GM12865 (cell line): ENCODE data around the gene ATP5F1A.
"Not testable (repeated sequence)": the region's sequence is repeated elsewhere in the genome, so short reads cannot be mapped to it uniquely, and the experiment has no call there.

ENCODE experiments used
- DNase-seq: peaks from one replicate; pipeline ENCODE4 v3.0.0; 2010; ENCODE audit warnings: low read depth
- H3K4me3 ChIP-seq: 2 replicates; pipeline ENCODE4 v1.5.1; 2011; ENCODE audit warnings: mild to moderate bottlenecking, low read depth, low read length, control low read depth
- TF ChIP-seq, protein P1 (sequence below): IDR thresholded peaks from 2 replicates; pipeline ENCODE4 v1.5.1; 2011; ENCODE audit warnings: low read length, control low read depth, low read depth, inconsistent platforms; ENCODE audit not compliant: insufficient read depth; ENCODE audit errors: missing control alignments

ATP5F1A gene

DNA sequence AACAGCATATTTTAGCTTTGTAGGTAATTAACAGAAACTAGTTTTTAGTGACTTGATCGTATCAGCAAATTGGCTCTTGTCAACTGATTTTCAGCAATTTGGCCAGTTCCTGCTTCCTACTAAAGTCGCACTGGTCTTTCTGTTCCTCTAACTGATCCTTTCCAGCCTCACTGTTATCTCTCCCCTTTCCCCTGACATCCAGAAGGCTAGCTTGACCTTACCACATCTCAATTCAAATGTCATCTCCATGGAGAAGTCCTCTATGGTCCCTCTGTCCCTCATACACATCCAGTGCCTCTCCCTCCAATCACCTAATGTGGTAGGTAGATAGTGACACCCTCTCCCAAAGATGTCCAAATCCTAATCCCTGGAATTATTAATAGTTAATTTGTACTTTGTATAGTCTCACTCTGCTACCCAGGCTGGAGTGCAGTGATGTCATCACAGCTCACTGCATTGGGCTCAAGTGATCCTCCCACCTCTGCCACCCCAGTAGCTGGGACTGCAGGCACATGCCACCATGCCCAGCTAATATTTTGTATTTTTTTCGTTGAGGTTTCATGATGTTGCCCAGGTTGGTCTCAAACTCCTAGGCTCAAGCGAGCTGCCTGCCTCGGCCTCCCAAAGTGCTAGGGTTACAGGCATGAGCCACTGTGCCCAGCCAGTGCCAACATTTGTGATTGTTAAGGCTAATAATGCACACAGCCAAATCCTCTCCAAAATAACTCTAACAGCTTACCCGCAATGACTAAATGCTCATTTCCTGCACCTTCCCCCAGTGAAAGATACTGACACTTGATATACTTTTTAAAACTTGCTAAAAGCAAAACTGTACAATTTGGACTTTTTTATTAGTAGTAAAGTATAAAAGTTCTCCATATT, 42.9 kb downstream of the ATP5F1A start:
- DNase-seq = no peak
- TF ChIP-seq, protein P1, sequence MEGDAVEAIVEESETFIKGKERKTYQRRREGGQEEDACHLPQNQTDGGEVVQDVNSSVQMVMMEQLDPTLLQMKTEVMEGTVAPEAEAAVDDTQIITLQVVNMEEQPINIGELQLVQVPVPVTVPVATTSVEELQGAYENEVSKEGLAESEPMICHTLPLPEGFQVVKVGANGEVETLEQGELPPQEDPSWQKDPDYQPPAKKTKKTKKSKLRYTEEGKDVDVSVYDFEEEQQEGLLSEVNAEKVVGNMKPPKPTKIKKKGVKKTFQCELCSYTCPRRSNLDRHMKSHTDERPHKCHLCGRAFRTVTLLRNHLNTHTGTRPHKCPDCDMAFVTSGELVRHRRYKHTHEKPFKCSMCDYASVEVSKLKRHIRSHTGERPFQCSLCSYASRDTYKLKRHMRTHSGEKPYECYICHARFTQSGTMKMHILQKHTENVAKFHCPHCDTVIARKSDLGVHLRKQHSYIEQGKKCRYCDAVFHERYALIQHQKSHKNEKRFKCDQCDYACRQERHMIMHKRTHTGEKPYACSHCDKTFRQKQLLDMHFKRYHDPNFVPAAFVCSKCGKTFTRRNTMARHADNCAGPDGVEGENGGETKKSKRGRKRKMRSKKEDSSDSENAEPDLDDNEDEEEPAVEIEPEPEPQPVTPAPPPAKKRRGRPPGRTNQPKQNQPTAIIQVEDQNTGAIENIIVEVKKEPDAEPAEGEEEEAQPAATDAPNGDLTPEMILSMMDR = no peak
- no peak overlapping the region for H3K4me3 ChIP-seq

DNA sequence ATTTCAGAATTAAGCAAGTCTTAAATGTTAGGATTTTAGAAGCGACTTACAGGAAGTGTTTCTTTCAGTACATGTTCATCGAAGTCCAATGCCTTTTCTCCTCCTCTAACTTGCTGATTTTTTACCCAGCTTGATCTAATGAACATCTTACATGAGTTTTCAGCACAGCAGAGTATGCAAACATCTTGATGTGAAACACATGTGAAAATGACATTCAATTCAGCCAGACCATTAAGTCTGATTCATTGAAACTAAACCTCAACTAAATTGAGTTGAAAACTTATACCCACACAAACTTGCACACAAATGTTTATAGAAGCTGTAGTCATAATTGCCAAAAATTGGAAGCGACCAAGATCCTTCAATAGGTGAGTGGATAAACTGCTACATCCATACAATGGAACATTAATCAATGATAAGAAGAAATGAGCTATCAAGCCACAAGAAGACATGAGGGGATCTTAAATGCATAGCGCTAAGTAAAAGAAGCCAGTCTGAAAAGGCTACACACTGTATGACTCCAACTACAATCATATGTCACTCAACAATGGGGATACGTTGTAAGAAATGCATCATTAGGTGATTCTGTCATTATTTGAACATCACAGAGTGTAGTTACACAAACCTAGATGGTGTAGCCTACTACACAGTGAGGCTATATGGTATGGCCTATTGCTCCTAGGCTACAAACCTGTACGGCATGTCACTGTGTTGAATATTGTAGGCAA, 44.6 kb downstream of the ATP5F1A start:
- DNase-seq = no peak
- TF ChIP-seq, protein P1 = no peak
- H3K4me3 ChIP-seq = no peak overlapping the region

DNA sequence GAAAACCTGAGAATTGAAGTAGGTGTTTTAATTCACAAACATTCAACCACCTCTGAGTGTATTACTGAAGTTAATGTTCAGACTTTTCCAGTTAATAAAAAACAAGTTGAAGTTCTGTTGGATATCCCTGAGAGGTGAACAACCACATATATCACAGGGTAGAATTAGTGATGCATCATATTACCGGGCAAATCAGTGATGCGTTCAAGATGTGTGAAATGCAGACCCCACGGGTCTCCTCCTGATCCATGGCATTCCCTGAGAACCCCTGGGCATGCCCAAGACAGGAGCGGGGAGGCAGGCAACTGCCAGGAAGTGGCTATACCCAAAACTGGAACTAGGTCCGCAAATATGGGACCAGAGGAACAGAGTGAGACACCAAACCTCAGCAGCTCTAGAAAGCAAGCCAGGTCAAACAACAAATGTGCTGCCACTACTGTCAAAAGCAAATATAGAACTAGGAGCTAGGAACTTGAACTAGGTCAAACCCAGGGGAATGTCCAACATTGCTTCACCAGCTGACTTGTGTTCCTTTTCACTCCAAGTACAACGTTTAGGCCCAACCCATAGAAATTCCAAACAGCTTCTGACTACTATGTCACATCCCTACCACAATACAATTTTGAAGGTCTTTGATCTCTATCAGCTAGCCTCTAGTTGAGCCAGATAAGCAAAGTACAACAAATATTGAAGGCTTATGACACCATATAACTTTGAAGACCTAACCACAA, 46.2 kb downstream of the ATP5F1A start:
- no peak overlapping the region for H3K4me3 ChIP-seq
- DNase-seq = no peak
- TF ChIP-seq, protein P1 = no peak

DNA sequence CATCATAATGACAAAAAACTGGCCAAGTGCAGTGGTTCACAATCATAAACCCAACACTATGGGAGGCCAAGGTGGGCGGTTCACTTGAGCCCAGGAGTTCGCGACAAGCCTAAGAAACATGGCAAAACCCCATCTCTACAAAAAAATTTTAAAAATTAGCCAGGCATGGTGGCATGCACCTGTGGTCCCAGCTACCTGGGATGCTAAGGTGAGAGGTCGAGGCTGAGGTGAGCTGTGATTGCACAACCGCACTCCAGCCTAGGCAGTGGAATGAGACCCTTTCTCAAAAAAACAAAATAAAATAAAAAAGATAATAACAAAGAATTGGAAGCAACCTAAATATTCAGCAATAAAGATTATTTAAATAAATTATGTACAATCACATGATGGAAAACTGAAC, 47.8 kb downstream of the ATP5F1A start:
- no peak for DNase-seq
- TF ChIP-seq, protein P1 = no peak
- no peak overlapping the region for H3K4me3 ChIP-seq

DNA sequence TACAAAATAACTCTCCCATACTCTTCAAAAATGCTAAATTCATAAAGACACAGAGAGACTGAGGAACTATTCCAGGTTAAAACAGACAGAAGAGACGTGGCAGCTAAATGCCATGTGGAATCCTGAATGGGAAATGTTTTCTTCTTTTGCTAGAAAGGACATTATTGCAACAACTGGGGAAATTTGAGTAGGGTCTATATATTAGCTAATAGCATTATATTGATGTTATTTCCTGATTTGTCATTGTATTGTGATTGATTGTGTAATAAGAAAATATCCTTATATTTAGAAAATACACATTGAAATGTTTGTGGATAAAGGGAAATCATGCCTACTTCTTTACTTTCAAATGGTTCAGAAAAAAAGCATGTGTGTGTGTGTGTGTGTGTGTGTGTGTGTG, 49.5 kb downstream of the ATP5F1A start:
- no peak for DNase-seq
- H3K4me3 ChIP-seq = no peak overlapping the region
- TF ChIP-seq, protein P1 = no peak

DNA sequence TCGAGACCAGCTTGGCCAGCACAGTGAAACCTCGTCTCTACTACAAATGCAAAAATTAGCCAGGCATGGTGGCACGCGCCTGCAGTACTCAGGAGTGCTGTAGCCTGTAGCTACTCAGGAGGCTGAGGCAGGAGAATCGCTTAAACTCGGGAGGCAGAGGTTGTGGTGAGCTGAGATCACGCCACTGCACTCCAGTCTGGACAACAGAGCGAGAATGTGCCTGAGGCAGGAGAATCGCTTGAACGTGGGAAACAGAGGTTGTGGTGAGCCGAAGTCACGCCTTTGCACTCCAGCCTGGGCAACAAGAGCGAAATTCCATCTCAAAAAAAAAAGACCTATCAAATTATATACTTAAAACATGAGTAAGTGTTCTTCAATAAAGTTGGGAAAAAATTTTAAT, 50.7 kb downstream of the ATP5F1A start:
- not testable (repeated sequence) for H3K4me3 ChIP-seq, DNase-seq

DNA sequence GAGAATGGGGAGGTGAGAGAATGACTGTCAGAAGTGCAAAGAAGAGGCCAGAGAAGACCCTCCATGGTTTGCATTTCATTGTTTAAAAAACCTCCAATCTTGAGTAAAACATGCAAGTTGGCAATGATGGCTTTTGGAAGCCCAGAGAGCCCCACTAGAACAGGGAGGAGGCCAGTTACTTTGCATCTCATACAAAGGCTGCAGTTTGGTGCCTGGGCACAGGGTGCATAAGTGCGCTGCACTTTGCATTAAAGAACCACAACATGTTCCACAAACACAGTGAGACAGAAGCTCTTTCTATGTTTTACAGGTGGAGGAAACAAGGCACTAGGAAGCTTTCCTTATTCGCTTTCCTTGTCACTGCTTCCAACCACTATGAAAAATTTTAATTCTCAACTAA, 51.4 kb downstream of the ATP5F1A start:
- no peak for DNase-seq
- TF ChIP-seq, protein P1 = no peak

More for the DNA sequence above, 51.4 kb downstream of the ATP5F1A start:
- no peak overlapping the region for H3K4me3 ChIP-seq
